NCI-H510A treated with DMSO at 0.1 percent for 48 hours (cell line): ENCODE results near the gene DEPDC4.
"Not testable (repeated sequence)": the region's sequence is repeated elsewhere in the genome, so short reads cannot be mapped to it uniquely, and the experiment has no call there.

Source experiments
- DNase-seq: peaks from one replicate; lab custom pipeline; 2025; lab: John Stamatoyannopoulos, UW

The DEPDC4 gene

GRCh38 chr12:100266835-100267602 is at the start of gene DEPDC4, which contains the start of gene SCYL2:
Gene DEPDC4 (minus strand): TSS chr12:100267079. CDS start chr12:100267076, 3 bp downstream.
Gene SCYL2 (plus strand): TSS chr12:100267177. CDS start chr12:100282971, 15,794 bp downstream.
- peak; percentile 88 for DNase-seq

- no peak for DNase-seq
These were observed 44.4 kb upstream of the DEPDC4 start for GRCh38 chr12:100311317-100311716.

GRCh38 chr12:100308138-100308537 is 41.3 kb upstream of the DEPDC4 start:
- DNase-seq, result not testable (repeated sequence)

GRCh38 chr12:100304334-100304733 is 37.5 kb upstream of the DEPDC4 start:
- not testable (repeated sequence) for DNase-seq

- no peak for DNase-seq
These were observed 37.0 kb upstream of the DEPDC4 start for GRCh38 chr12:100303831-100304230.

- DNase-seq, result no peak
These were observed 35.2 kb upstream of the DEPDC4 start for GRCh38 chr12:100302081-100302480.

- no peak for DNase-seq
These were observed 29.1 kb upstream of the DEPDC4 start for GRCh38 chr12:100295764-100296555.

GRCh38 chr12:100294366-100294765 is 27.5 kb upstream of the DEPDC4 start:
- not testable (repeated sequence) for DNase-seq

- DNase-seq, result peak; percentile 76
These were observed 26.1 kb upstream of the DEPDC4 start for GRCh38 chr12:100293017-100293416.

- no peak for DNase-seq
These were observed 23.1 kb upstream of the DEPDC4 start for GRCh38 chr12:100290016-100290415.

- DNase-seq, result no peak
These were observed 22.2 kb upstream of the DEPDC4 start for GRCh38 chr12:100289038-100289437.

- not testable (repeated sequence) for DNase-seq
These were observed 17.7 kb upstream of the DEPDC4 start for GRCh38 chr12:100284556-100284955.

- DNase-seq, result no peak
These were observed 12.8 kb upstream of the DEPDC4 start for GRCh38 chr12:100279607-100280244.

- DNase-seq, result no peak
These were observed 12.3 kb upstream of the DEPDC4 start for GRCh38 chr12:100279159-100279558.

- DNase-seq, result no peak
These were observed 7.4 kb upstream of the DEPDC4 start for GRCh38 chr12:100274291-100274690.

- DNase-seq, result no peak
These were observed 6.9 kb upstream of the DEPDC4 start for GRCh38 chr12:100273782-100274181.

GRCh38 chr12:100268835-100269564 is 2.1 kb upstream of the DEPDC4 start:
- DNase-seq, result peak; percentile 51

GRCh38 chr12:100267603-100268281 is 863 bp upstream of the DEPDC4 start:
- no peak for DNase-seq

GRCh38 chr12:100266585-100266834 is 369 bp downstream of the DEPDC4 start:
- DNase-seq, result peak; percentile 55

GRCh38 chr12:100265732-100266584 is 921 bp downstream of the DEPDC4 start:
- no peak for DNase-seq

- DNase-seq, result not testable (repeated sequence)
These were observed 1.8 kb downstream of the DEPDC4 start for GRCh38 chr12:100265107-100265506.
